ENCODE measurements around the gene ACE.

- no peak for TF ChIP-seq CTCF (conservative IDR thresholded peaks at IDR 0.05; ENCODE audit: low read depth, low read length)
- TF ChIP-seq EZH2 (IDR thresholded peaks at IDR 0.05; ENCODE audit: low read length, unreplicated experiment), result no peak
- no peak for TF ChIP-seq EZH2phosphoT487 (IDR thresholded peaks at IDR 0.05; ENCODE audit: borderline replicate concordance, low read length)
Measured at GRCh38 chr17:63500543-63501390, 23.9 kb downstream of the ACE start.

Measured in PC-3 (cell line).